Natural killer cell treated with Interleukin-12 subunit alpha and Interleukin-12 subunit beta and Interleukin-15 and Interleukin-18, amount 100 ng/mL, for 72 hours (primary cell): ENCODE measurements around the gene TMEM178B. TPM values are rescaled to one million over a fixed set of nuclear protein-coding genes. Genes with fewer than 3 reads are reported as not detected.

ENCODE experiments used
- ATAC-seq, 2 donors: fragments of 150-1000 bp; cut with Tn5 transposase in 1 of 2; sonication (Bioruptor Pico), chemical (Tn5 transposase) in 1 of 2; 2 replicates each; pipeline ENCODE4 v1.10.0; 2021
- DNase-seq: peaks from one replicate; pipeline ENCODE4 v3.0.0; 2022; ENCODE audit warnings: low spot score
- H3K27ac Mint-ChIP-seq, 2 donors: 1 replicate in 1 of 2; 2 replicates in 1 of 2; pipeline ENCODE4 v1.8.0; 2022; ENCODE audit warnings: mixed read lengths in 2 of 2, mild to moderate bottlenecking in 1 of 2, moderate library complexity in 1 of 2
- H3K27me3 Mint-ChIP-seq, 2 donors: 1 replicate in 1 of 2; 2 replicates in 1 of 2; pipeline ENCODE4 v1.8.0; 2022; ENCODE audit warnings: mixed read lengths in 2 of 2
- H3K36me3 Mint-ChIP-seq: one replicate; pipeline ENCODE4 v1.8.0; 2022; ENCODE audit warnings: mixed read lengths
- H3K4me1 Mint-ChIP-seq, 2 donors: 1 replicate in 1 of 2; 2 replicates in 1 of 2; pipeline ENCODE4 v1.8.0; 2022; ENCODE audit warnings: low read depth in 2 of 2, mixed read lengths in 2 of 2, mild to moderate bottlenecking in 1 of 2
- H3K4me3 Mint-ChIP-seq: one replicate; pipeline ENCODE4 v1.8.0; 2022; ENCODE audit warnings: mixed read lengths
- H3K9me3 Mint-ChIP-seq: 2 replicates; pipeline ENCODE4 v1.8.0; 2022; ENCODE audit warnings: mixed read lengths
- total RNA-seq, 2 donors: library from RNA; stranded (reverse); gene quantifications; one replicate each; pipeline ENCODE4 v1.2.3, GENCODE V29; 2022

The TMEM178B gene
- total RNA-seq, 2 donors from 2014 or later: 8.2 to 9.0 TPM

GRCh38 chr7:141511676-141512396 is 438.0 kb downstream of the TMEM178B start:
- ATAC-seq (no peak), DNase-seq (no peak)
- peaks cover 55 to 73% of the 10 kb centered on the region in 2 donors for H3K27me3 Mint-ChIP-seq
- peak overlapping the region; percentile 68 for H3K4me3 Mint-ChIP-seq
- H3K27ac Mint-ChIP-seq: no peak overlapping the region
- H3K9me3 Mint-ChIP-seq: peaks cover 3% of the 10 kb centered on the region
- peaks cover 15% of the 10 kb centered on the region for H3K36me3 Mint-ChIP-seq
- peaks cover 9 to 15% of the 10 kb centered on the region in 2 donors for H3K4me1 Mint-ChIP-seq

- Mint-ChIP-seq H3K36me3 (peaks cover 15% of the 10 kb centered on the region), H3K27ac (no peak overlapping the region), H3K4me1 (peaks cover 9 to 15% of the 10 kb centered on the region in 2 donors), H3K27me3 (peaks cover 59 to 73% of the 10 kb centered on the region in 2 donors), H3K4me3 (peak overlapping the region; percentile 68), H3K9me3 (peaks cover 3% of the 10 kb centered on the region)
- ATAC-seq (no peak), DNase-seq (no peak)
Observed at GRCh38 chr7:141512597-141512996, 438.7 kb downstream of the TMEM178B start.

- no peak overlapping the region for H3K27ac Mint-ChIP-seq
- ATAC-seq (no peak), DNase-seq (no peak)
- peaks cover 9 to 15% of the 10 kb centered on the region in 2 donors for H3K4me1 Mint-ChIP-seq
- H3K36me3 Mint-ChIP-seq: peaks cover 15% of the 10 kb centered on the region
- peaks cover 3% of the 10 kb centered on the region for H3K9me3 Mint-ChIP-seq
- H3K27me3 Mint-ChIP-seq: peaks cover 51 to 70% of the 10 kb centered on the region in 2 donors
- no peak overlapping the region for H3K4me3 Mint-ChIP-seq
Observed at GRCh38 chr7:141513720-141514119, 439.9 kb downstream of the TMEM178B start.

GRCh38 chr7:141515941-141516340 is 442.1 kb downstream of the TMEM178B start:
- no peak for ATAC-seq
- H3K4me3 Mint-ChIP-seq: no peak overlapping the region
- no peak overlapping the region for H3K27ac Mint-ChIP-seq
- DNase-seq: no peak
- H3K36me3 Mint-ChIP-seq: peaks cover 15% of the 10 kb centered on the region
- H3K9me3 Mint-ChIP-seq: peaks cover 3% of the 10 kb centered on the region
- peaks cover 44 to 58% of the 10 kb centered on the region in 2 donors for H3K27me3 Mint-ChIP-seq
- H3K4me1 Mint-ChIP-seq: peaks cover 9 to 10% of the 10 kb centered on the region in 2 donors

GRCh38 chr7:141519623-141520022 is 445.8 kb downstream of the TMEM178B start:
- Mint-ChIP-seq H3K4me1 (peaks cover 7 to 9% of the 10 kb centered on the region in 2 donors), H3K36me3 (no peaks in the 10 kb centered on the region), H3K27me3 (peaks cover 18 to 27% of the 10 kb centered on the region in 2 donors), H3K27ac (peak overlapping the region in 1 of 2 donors; percentile 2), H3K4me3 (no peak overlapping the region), H3K9me3 (no peaks in the 10 kb centered on the region)
- ATAC-seq (no peak), DNase-seq (no peak)

GRCh38 chr7:141522657-141523342 is 448.9 kb downstream of the TMEM178B start:
- Mint-ChIP-seq H3K4me3 (peak overlapping the region; percentile 34), H3K27ac (peak overlapping the region; percentile 32 to 70), H3K27me3 (peaks cover 15 to 23% of the 10 kb centered on the region in 2 donors), H3K9me3 (no peaks in the 10 kb centered on the region), H3K4me1 (peaks cover 7 to 9% of the 10 kb centered on the region in 2 donors), H3K36me3 (no peaks in the 10 kb centered on the region)
- no peak for DNase-seq
- ATAC-seq: peak; percentile 73 to 82

GRCh38 chr7:141525973-141526514 is 452.2 kb downstream of the TMEM178B start:
- ATAC-seq (no peak), DNase-seq (no peak)
- peaks cover 14 to 15% of the 10 kb centered on the region in 2 donors for H3K27me3 Mint-ChIP-seq
- H3K4me3 Mint-ChIP-seq: no peak overlapping the region
- H3K27ac Mint-ChIP-seq: no peak overlapping the region
- H3K36me3 Mint-ChIP-seq: no peaks in the 10 kb centered on the region
- peaks cover 7 to 11% of the 10 kb centered on the region in 2 donors for H3K4me1 Mint-ChIP-seq
- H3K9me3 Mint-ChIP-seq: no peaks in the 10 kb centered on the region

- peaks cover 7 to 11% of the 10 kb centered on the region in 2 donors for H3K4me1 Mint-ChIP-seq
- DNase-seq (no peak), ATAC-seq (no peak)
- no peak overlapping the region for H3K27ac Mint-ChIP-seq
- H3K36me3 Mint-ChIP-seq: no peaks in the 10 kb centered on the region
- no peak overlapping the region for H3K4me3 Mint-ChIP-seq
- no peaks in the 10 kb centered on the region for H3K9me3 Mint-ChIP-seq
- peaks cover 14 to 15% of the 10 kb centered on the region in 2 donors for H3K27me3 Mint-ChIP-seq
Observed at GRCh38 chr7:141527076-141527475, 453.2 kb downstream of the TMEM178B start.

- no peaks in the 10 kb centered on the region for H3K36me3 Mint-ChIP-seq
- H3K27me3 Mint-ChIP-seq: peaks cover 14 to 15% of the 10 kb centered on the region in 2 donors
- H3K27ac Mint-ChIP-seq: no peak overlapping the region
- H3K9me3 Mint-ChIP-seq: no peaks in the 10 kb centered on the region
- H3K4me1 Mint-ChIP-seq: peaks cover 0 to 8% of the 10 kb centered on the region in 2 donors
- no peak overlapping the region for H3K4me3 Mint-ChIP-seq
- ATAC-seq (no peak), DNase-seq (no peak)
Observed at GRCh38 chr7:141528399-141528798, 454.5 kb downstream of the TMEM178B start.

Other genes with a start within 250 kb of the TMEM178B start
- gene BRAF, start 149.1 kb upstream of the TMEM178B start, total RNA-seq: 10 to 100 TPM; 35.7 to 42.2 TPM
- 10 to 100 TPM; 74.2 to 75.0 TPM for gene MRPS33, start 59.1 kb upstream of the TMEM178B start, total RNA-seq